NCI-H2196 (cell line): ENCODE data around the gene PLET1.

Experiments used
- DNase-seq: peaks from one replicate; lab custom pipeline; 2025; ENCODE audit not compliant: unreplicated experiment; lab: John Stamatoyannopoulos, UW

The PLET1 gene

DNA sequence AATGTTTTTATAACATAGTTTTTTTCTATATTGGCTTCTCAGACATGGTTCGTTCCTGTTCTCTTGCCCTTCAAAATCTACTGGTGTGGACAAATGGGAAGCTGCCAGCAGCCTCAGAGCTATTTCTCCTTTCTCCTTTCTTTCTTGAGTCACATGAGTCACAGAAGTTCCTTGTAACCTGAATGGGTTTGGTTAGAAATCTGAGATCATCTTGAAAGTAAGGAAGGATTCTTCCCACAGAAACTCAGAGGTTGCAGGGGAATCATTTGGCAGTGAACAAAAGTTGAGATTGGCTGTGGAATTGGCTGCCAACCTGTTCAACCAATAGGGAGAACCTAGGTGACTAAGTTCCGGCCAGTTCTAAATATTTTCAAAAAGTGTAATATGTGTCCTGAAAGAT lies 12.5 kb downstream of the PLET1 start:
- DNase-seq, result no peak

DNA sequence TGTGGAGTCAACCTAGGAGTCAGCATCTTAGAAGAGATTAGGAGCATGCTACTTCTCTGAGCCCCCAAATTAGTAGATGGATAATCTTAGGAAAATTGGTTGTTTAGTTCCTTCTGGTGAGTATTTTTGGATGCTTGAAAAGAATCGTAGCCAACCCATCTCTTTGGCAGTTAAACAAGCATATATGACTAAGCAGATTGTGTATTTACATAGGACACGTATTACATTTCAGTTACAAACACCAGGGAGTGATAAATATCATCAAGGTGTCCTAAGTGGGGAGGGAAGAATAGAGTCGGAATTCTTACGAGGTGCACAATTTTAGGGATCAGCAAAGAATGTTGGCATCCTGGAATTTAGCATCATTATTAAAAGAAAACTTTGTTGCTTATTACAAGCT lies 13.5 kb downstream of the PLET1 start:
- no peak for DNase-seq

- DNase-seq, result no peak
Observed at GRCh38 chr11:112241486-112241885, 19.2 kb downstream of the PLET1 start.

DNA sequence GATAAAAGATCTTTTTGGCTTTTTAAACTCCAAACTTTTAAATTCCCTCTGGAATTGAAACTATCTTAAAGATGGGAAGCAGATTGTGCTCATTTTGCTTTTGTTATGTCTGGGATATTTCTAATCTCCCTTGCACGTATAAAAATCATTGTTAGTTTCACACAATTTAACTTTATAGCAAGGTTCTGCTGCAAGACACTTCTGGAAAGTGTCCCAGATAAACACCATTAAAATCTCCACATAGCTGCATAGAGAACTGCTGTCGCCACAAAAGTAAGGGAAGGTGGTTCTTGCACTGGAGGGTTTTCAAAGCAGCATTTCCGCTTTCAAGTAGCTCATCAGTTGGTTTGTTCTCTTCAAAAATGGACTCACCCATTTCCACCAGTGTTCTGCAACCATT lies 22.6 kb downstream of the PLET1 start:
- no peak for DNase-seq

DNA sequence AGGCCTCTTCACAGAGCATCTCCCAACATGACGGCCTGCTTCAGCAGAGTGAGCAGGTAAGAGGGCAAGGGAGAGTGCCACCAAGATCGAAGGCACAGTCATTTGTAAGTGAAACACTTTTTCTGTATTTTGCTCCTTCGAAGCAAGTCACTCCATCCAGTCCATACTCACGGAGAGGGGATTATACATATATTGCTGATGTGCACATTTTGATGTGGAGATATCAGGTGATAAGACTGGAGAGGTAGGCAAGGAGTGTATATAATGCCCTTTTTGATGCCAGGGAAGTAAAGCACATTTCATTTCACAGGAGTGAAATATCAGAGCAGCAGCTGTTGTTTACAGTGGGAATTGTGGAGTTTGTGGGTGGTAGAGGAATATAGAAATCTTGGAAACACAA lies 23.2 kb downstream of the PLET1 start:
- no peak for DNase-seq

DNA sequence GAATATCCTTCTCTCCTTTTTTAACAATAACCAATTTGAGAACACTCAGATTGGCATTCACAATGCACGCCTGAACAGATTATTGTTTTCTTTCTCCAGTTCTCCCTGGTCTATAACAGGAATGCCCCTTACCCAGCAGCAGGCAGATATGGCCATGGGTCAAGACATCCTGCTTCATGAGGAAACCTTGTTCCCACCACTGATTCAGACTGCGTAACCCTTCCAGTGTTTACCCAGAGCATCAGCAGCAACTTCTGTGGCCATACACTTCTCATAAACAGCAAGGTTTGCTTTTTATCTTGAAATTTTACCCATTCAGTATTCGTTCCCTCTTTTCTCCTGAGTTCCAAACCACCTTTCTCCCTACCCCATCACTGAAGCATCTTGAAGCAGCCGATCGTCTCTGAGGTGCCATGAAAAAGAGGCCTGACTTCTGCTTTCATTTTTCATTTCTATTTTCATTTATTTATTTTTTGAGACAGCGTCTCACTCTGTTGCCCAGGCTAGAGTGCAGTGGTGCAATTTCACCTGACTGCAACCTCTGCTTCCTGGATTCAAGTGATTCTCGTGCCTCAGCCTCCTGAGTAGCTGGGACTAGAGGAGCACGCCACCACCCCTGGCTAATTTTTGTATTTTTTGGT lies 24.8 kb downstream of the PLET1 start:
- no peak for DNase-seq

DNA sequence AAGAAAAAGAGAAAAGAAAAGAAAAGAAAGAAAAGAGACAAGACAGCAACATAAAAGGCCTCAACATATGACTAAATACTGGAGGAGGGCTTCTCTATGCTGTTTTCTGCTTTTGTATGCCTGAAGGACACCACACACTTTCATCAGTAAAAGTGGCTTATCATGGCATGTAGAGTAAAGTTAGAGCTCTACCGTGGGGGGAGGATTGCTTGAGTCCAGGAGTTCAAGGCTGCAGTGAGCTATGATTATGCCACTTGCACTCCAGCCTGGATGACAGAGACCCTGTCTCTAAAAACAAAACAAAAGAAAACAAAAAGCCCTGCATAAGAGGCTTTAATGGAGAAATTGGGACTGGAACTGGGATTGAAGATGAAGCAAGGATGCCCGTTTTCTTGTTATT lies 28.7 kb downstream of the PLET1 start:
- DNase-seq, result no peak

DNA sequence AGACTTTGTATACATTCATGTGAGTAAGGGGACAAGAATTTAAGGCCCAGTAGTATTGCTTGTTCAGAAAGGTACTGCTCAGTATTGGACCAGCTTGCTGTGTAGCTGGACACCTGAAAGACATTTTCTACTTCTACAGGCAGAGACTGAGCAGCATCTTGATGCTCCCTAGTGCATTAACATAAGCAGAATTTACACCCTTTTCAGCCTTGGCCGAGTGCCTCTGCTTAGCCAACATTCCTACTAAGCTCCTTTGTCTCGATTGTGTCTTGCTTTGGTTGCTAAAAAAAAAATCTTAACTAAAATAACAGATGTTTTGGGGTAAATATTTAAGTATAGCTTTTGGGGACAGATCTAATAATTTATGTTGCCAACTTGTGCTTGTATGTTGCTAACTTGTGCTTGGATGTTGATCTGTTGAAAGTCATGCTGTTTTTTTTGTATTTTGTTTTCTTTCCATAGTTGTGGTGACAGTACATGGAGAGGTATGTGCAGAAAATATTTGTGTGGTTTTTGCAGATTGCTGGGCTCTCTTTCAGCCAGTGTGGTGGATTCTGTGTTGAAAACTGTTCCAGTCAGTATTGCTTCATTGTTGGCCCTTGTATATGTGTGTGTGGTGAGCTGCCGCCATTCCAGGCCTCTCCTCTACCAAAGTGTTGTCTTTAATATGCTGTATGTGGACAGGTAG lies 30.8 kb downstream of the PLET1 start:
- DNase-seq, result no peak

DNA sequence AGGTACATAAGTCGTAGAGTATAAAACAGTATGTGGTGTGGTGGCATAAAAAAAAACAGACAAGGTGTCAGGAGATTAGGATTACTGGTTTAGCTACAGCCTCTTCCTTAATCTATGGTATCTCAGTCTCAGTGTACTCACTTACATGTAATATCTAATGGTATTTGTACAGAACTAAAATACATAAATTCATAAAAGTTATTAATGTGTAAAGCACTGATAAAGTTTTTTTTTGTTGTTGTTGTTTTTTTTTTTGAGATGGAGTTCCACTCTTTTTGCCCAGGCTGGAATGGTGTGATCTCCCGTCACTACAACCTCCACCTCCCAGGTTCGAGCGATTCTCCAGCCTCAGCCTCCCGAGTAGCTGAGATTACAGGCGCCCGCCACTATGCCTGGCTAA lies 31.5 kb downstream of the PLET1 start:
- DNase-seq, result no peak

GRCh38 chr11:112228706-112229105 lies 32.0 kb downstream of the PLET1 start:
- DNase-seq, result no peak

DNA sequence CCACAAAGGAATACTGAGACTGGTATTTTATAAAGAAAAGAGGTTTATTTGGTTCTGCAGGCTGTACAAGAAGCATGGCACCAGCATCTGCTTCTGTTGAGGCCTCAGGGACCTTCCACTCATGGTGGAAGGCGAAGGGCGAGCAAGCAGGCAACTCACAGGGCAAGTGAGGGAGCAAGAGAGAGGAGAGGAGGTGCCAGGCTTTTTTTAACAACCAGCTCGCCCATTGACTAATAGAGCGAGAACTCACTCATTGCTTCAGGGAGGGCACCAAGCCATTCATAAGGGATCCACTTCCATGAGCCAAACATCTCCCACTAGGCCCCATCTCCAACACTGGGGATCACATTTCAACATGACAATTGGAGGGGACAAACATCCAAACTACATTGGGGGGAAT lies 33.2 kb downstream of the PLET1 start:
- DNase-seq, result no peak

DNA sequence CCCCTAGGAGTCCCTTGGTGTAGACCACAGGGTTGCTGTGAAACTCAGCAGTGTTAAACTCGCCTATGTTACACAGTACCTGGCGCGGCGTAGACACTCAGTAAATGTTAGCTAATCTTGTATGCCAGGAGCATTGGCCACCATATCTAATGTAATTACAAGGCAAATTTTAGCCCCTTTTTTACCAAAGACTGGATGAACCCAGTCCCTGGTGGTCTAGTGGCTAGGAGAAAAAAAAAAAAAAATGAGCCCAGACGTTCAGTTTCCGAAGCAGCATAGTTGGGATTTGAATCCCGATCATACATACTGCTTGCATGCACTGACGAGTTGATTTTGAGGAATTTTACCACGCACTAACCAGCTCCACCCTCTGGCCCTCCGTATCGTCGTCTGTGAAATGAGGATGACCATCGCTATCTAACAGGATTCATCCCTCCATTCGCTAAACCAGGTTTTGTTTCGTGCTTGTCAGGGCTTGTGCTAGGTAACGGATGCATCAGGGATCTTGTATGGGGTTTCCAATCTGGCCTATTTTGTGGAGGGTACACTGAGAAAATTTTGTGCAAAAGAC lies 33.7 kb downstream of the PLET1 start:
- DNase-seq, result no peak

- DNase-seq, result peak; percentile 91
Observed at GRCh38 chr11:112226062-112226830, 34.4 kb downstream of the PLET1 start, which contains the start of gene PTS. Gene PTS, plus strand, starts transcription at chr11:112226428. Its CDS starts 16 bp downstream, at chr11:112226444.

DNA sequence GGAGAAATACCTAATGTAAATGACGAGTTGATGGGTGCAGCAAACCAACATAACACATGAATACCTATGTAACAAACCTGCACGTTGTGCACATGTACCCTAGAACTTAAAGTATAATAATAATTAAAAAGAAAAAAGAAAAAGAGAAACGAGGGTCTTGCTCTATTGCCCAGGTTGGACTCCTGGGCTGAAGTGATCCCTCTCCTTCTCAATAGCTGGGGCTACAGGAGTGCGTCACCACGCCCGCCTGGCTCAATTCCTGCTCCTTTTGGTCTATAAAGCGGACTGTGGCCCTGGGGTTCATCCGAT lies 35.0 kb downstream of the PLET1 start:
- peak; percentile 35 for DNase-seq

- DNase-seq, result no peak
Observed at GRCh38 chr11:112223754-112224532, 36.7 kb downstream of the PLET1 start.

- DNase-seq, result no peak
Observed at GRCh38 chr11:112223121-112223520, 37.5 kb downstream of the PLET1 start.

DNA sequence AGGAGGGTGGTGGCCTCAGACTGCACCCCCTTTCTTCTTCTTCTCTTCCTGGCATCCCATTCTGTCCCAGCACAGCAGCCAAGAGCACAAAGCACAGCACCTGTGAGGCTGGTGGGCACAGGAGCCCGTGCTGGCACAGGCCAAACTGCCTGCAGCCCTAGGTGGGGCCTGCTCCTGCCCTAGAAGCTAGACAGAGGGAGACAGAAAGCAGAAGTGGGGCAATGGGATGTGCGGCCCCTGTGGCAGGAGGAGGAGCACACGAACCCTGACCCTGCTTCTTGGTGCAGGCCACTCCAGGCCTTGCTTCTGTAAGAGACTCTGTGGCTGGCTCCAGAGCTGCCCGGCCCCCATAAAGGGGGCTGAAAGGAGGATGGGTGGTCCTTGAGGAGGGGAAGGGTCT lies 38.4 kb downstream of the PLET1 start:
- DNase-seq, result no peak

DNA sequence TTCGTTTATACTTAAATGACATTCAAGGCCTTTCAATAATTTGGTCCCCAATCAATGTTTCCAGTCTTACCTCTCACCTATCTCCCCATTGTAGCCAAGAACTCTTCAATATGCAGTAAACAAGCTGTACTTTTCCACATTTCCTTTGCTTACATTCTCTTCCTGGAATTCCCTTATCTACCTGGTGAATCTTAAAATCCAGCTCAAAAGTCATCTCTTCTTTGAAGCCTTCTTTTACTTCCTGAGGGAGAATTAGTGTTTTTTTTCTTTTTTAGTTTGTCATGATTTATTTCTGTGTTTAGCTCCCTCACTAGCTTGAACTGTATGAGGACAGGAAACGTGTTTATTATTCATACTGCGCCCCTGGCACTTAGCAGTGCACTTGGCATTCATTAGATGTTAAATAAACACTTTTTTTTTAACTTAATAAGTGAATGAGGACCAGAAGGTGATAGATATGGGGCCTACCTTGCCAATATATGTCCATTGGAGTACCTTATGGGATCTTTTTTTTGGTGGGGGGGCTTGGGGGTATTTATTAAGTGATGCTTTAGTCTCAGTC lies 39.3 kb downstream of the PLET1 start:
- DNase-seq, result no peak

DNA sequence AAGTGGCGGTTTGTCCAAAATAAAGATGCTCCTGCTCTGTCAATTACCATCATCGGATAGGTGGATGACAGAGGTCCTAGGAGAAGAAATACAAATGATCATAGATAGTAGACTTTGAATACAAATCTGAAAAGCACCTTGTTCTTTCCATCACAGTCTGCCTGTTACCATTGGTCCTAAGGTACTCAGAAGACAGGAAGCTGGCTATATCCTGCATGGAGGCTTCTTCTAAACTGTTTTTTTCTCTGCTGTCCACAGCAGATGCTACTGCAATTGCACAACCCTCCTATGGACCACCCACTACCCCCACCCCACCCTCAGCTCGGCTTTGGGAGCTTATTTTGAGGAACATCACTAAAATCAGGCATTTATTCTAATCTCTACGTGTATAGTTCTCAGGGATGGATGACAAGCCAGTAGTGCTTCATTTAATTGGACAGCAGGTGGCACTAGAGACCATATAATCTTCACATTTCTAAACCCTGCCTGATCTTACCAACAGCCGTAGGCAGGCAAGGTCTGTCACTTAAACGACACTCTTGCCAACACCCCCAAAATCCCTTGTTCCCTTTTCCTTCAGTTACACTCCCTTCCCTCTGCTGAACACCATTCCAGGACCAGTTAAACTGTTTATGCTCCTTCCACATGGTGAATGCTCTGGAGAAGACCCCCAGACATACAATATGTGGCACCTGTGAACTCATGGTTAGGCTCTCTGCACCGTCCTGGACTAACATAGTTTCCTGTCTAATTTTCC lies 41.0 kb downstream of the PLET1 start:
- peak; percentile 55 for DNase-seq

DNA sequence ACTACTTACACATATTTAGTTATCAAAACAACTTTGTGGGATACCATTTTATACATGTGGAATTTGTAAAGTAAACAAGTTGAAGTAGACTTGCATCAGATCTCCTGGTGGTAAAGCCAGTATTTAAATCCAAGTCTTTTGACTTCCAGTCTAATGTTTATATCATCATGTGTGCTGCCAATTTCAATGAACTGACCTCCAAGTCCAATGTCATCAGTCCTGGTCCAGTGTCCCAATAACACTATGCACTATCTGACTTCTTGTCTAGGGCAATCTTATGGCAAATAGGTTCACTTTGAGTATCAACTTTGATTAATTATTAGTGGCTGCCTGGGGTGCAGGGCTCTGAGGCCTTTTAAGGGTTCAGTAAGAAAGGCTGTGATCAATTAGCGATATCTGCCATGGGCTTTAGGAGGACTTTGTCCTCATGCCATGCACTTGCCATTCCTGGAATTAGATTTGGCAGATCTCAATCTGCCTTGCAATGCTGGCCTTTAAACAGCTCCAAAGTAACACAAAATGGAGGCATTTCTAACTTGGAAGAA lies 44.0 kb downstream of the PLET1 start:
- DNase-seq, result no peak
